K562 (cell line): ENCODE measurements around the gene KCNK7. TPM values are rescaled to one million over a fixed set of nuclear protein-coding genes. Genes with fewer than 3 reads are reported as not detected.
A peak's percentile ranks its signal among the peaks of the same experiment; 100 is the strongest.

ENCODE experiments used
- ADNP ChIP-seq: fragments of 200-800 bp; sonication (Bioruptor generic); IDR thresholded peaks from 2 replicates; pipeline ENCODE4 v1.6.1; 2016; ENCODE audit warnings: missing genetic modification characterization, missing compliant biosample characterization
- ARID2 ChIP-seq: fragments of 450-650 bp; IDR thresholded peaks from 2 replicates; pipeline ENCODE4 v1.6.1; 2017; ENCODE audit warnings: antibody characterized with exemption, mild to moderate bottlenecking
- FOS ChIP-seq: IDR thresholded peaks from 3 replicates; pipeline ENCODE4 v1.6.1; 2011; ENCODE audit not compliant: insufficient read length; ENCODE audit errors: extremely low read depth
- GTF2B ChIP-seq: IDR thresholded peaks from 2 replicates; pipeline ENCODE4 v1.6.1; 2011; ENCODE audit not compliant: insufficient read length; ENCODE audit errors: extremely low read depth
- JUND ChIP-seq, 2 experiments: IDR thresholded peaks; 2 replicates in 1 of 2; 3 replicates in 1 of 2; pipeline ENCODE4 v1.6.1; 2011; ENCODE audit warnings: borderline replicate concordance in 2 of 2, low read depth in 2 of 2, low read length in 2 of 2, improper control_type of control experiment in 1 of 2, missing biosample characterization in 1 of 2, missing genetic modification characterization in 1 of 2, missing genetic modification reagents in 1 of 2
- MIER1 ChIP-seq: fragments of 450-650 bp; IDR thresholded peaks from 2 replicates; pipeline ENCODE4 v1.6.1; 2016; ENCODE audit warnings: antibody characterized with exemption, mild to moderate bottlenecking, low read depth
- MTF1 ChIP-seq: fragments of 250-450 bp; sonication (Bioruptor Pico); IDR thresholded peaks from 2 replicates; pipeline ENCODE4 v1.9.0; 2021; ENCODE audit warnings: moderate library complexity, mild to moderate bottlenecking, inconsistent platforms, borderline replicate concordance
- NFIX ChIP-seq: fragments of 250-450 bp; sonication (Bioruptor Pico); IDR thresholded peaks from 2 replicates; pipeline ENCODE4 v1.4.0; 2020; ENCODE audit warnings: low read depth, mild to moderate bottlenecking, moderate library complexity
- NRF1 ChIP-seq, 2 experiments: fragments of 450-650 bp; IDR thresholded peaks in 1 of 2; conservative IDR thresholded peaks in 1 of 2; 2 replicates each; pipeline ENCODE4 v1.6.1; 2014; ENCODE audit warnings: mild to moderate bottlenecking in 2 of 2
- RAD21 ChIP-seq, 2 experiments: fragments of 250-450 bp in 1 of 2; fragments of 450-650 bp in 1 of 2; sonication (Bioruptor Pico) in 1 of 2; formaldehyde crosslinking in 1 of 2; IDR thresholded peaks in 1 of 2; conservative IDR thresholded peaks in 1 of 2; 2 replicates each; pipeline versions ENCODE4 v1.4.0 to v1.8.0; 2020 to 2022; ENCODE audit warnings: mild to moderate bottlenecking in 2 of 2, moderate library complexity in 1 of 2
- RBM25 ChIP-seq: fragments of 200-400 bp; formaldehyde crosslinking; IDR thresholded peaks from 2 replicates; pipeline ENCODE4 v1.6.1; 2018; ENCODE audit warnings: low read length, low read depth, moderate library complexity; ENCODE audit not compliant: severe bottlenecking
- SMAD1 ChIP-seq: fragments of 150-350 bp; IDR thresholded peaks from 2 replicates; pipeline ENCODE4 v1.6.1; 2014; ENCODE audit warnings: low read length, low read depth; ENCODE audit not compliant: partially characterized antibody
- SRSF3 ChIP-seq: fragments of 200-400 bp; formaldehyde crosslinking; IDR thresholded peaks from 2 replicates; pipeline ENCODE4 v1.6.1; 2016; ENCODE audit warnings: mild to moderate bottlenecking, low read length, moderate library complexity; ENCODE audit not compliant: insufficient read depth
- STAT6 ChIP-seq: sonication (generic); formaldehyde crosslinking; IDR thresholded peaks from 2 replicates; pipeline ENCODE4 v1.8.1; 2023; ENCODE audit warnings: mild to moderate bottlenecking, missing genetic modification reagents
- TARDBP ChIP-seq: fragments of 450-650 bp; IDR thresholded peaks from 2 replicates; pipeline ENCODE4 v1.6.1; 2016
- TGIF2 ChIP-seq: sonication (generic); formaldehyde crosslinking; IDR thresholded peaks from 2 replicates; pipeline ENCODE4 v1.8.1; 2022; ENCODE audit warnings: mild to moderate bottlenecking, missing genetic modification reagents, moderate library complexity
- USF1 ChIP-seq: sonication (generic); formaldehyde crosslinking; IDR thresholded peaks from 2 replicates; pipeline ENCODE4 v1.9.0; 2022; ENCODE audit warnings: mild to moderate bottlenecking, missing genetic modification reagents
- VEZF1 ChIP-seq: fragments of 200-800 bp; sonication (Bioruptor generic); IDR thresholded peaks from 2 replicates; pipeline ENCODE4 v1.6.1; 2017; ENCODE audit warnings: missing genetic modification characterization, missing compliant biosample characterization
- ZEB2 ChIP-seq: fragments of 450-650 bp; IDR thresholded peaks from 2 replicates; pipeline ENCODE4 v1.6.1; 2016
- ZNF263 ChIP-seq: sonication (generic); formaldehyde crosslinking; IDR thresholded peaks from 2 replicates; pipeline ENCODE4 v1.8.0; 2022; ENCODE audit warnings: mild to moderate bottlenecking, missing genetic modification reagents, borderline replicate concordance
- polyA plus RNA-seq, 8 experiments: library from polyadenylated mRNA; depleted of rRNA in 4 of 8; stranded (reverse) in 5 of 8; unstranded in 3 of 8; fragments of >200 nt; fragmentation: Nextera tagmentation in 2 of 8; fragmentation: Illumina TruSeq in 1 of 8; extraction: Ambion mirVana in 2 of 8; extraction: Trizol in 1 of 8; gene quantifications; 2 replicates each; pipeline versions ENCODE4 v1.2.1 to v1.2.3, GENCODE V29; 2011 to 2014; ENCODE audit warnings: inconsistent platforms in 1 of 8, missing spikeins in 1 of 8
- total RNA-seq, 7 experiments: library from RNA; depleted of rRNA in 6 of 7; stranded (reverse); fragments of >200 nt in 6 of 7; fragmentation: Illumina TruSeq in 2 of 7; extraction: Trizol in 2 of 7; gene quantifications; 2 replicates each; pipeline versions ENCODE4 v1.2.1 to v1.2.3, GENCODE V29; 2011 to 2021; ENCODE audit warnings: low replicate concordance in 1 of 7

The KCNK7 gene
- total and polyA plus RNA-seq, 9 of the 15 experiments (the other 6 are each of a cell fraction or from before 2014, with no cell fraction given): 0.07 to 0.40 TPM; not detected in 7

GRCh38 chr11:65588199-65589054 lies 7.2 kb downstream of the KCNK7 start (continued):
- TF ChIP-seq STAT6 (CRISPR knock-in tag) (0 out of 2 replicates have a peak, but pooled peaks have one; percentile 23), JUND (IDR thresholded peaks at IDR 0.05; ENCODE audit: borderline replicate concordance, low read depth, low read length) (0 out of 2 replicates have a peak, but pooled peaks have one; percentile 25), JUND (tag; IDR thresholded peaks at IDR 0.05; ENCODE audit: borderline replicate concordance, low read depth, low read length) (no peak), ZNF263 (CRISPR knock-in tag) (no peak), RBM25 (no peak), TGIF2 (CRISPR knock-in tag) (no peak), VEZF1 (no peak), SRSF3 (no peak), NFIX (no peak), GTF2B (no peak), ADNP (no peak), USF1 (no peak), FOS (no peak), RAD21 (CRISPR knock-in tag; conservative IDR thresholded peaks at IDR 0.05 in 1 of 2, IDR thresholded peaks at IDR 0.05 in 1 of 2) (peak; percentile 36 to 69), SMAD1 (no peak), MIER1 (no peak), ARID2 (no peak), TARDBP (peak; percentile 65; the same call in 1 of the 2 replicates), NRF1 (conservative IDR thresholded peaks at IDR 0.05 in 1 of 2, IDR thresholded peaks at IDR 0.05 in 1 of 2) (no peak), ZEB2 (no peak), MTF1 (CRISPR knock-in tag) (no peak)
